ENCODE measurements around the gene RPS17.

Gene RPS17

GRCh38 chr15:82540055-82540983 is at the start of gene RPS17:
TSS of gene RPS17 (minus strand) at chr15:82540457. CDS start at chr15:82540428, 29 bp downstream.
- peak; percentile 95 for DNase-seq (ENCODE audit: low spot score)

- DNase-seq (ENCODE audit: low spot score) = no peak
Measured at GRCh38 chr15:82587805-82588204, 47.5 kb upstream of the RPS17 start.

GRCh38 chr15:82585072-82585471 is 44.8 kb upstream of the RPS17 start:
- no peak for DNase-seq (ENCODE audit: low spot score)

- DNase-seq (ENCODE audit: low spot score) = no peak
Measured at GRCh38 chr15:82580713-82581112, 40.5 kb upstream of the RPS17 start.

GRCh38 chr15:82575335-82575734 is 35.1 kb upstream of the RPS17 start:
- DNase-seq (ENCODE audit: low spot score) = no peak

- no peak for DNase-seq (ENCODE audit: low spot score)
Measured at GRCh38 chr15:82572986-82573385, 32.7 kb upstream of the RPS17 start.

GRCh38 chr15:82572311-82572710 is 32.1 kb upstream of the RPS17 start:
- no peak for DNase-seq (ENCODE audit: low spot score)

GRCh38 chr15:82571722-82572222 is 31.5 kb upstream of the RPS17 start:
- no peak for DNase-seq (ENCODE audit: low spot score)

GRCh38 chr15:82570721-82571508 is 30.7 kb upstream of the RPS17 start:
- DNase-seq (ENCODE audit: low spot score) = peak; percentile 24

- no peak for DNase-seq (ENCODE audit: low spot score)
Measured at GRCh38 chr15:82569834-82570233, 29.6 kb upstream of the RPS17 start.

GRCh38 chr15:82568986-82569385 is 28.7 kb upstream of the RPS17 start:
- no peak for DNase-seq (ENCODE audit: low spot score)

- no peak for DNase-seq (ENCODE audit: low spot score)
Measured at GRCh38 chr15:82567661-82568060, 27.4 kb upstream of the RPS17 start.

- DNase-seq (ENCODE audit: low spot score) = no peak
Measured at GRCh38 chr15:82566690-82567089, 26.4 kb upstream of the RPS17 start.

- DNase-seq (ENCODE audit: low spot score) = no peak
Measured at GRCh38 chr15:82558502-82558901, 18.2 kb upstream of the RPS17 start.

GRCh38 chr15:82556315-82557035 is 16.2 kb upstream of the RPS17 start:
- DNase-seq (ENCODE audit: low spot score) = no peak

GRCh38 chr15:82554849-82555248 is 14.6 kb upstream of the RPS17 start:
- DNase-seq (ENCODE audit: low spot score) = no peak

GRCh38 chr15:82554351-82554750 is 14.1 kb upstream of the RPS17 start:
- DNase-seq (ENCODE audit: low spot score) = no peak

GRCh38 chr15:82553846-82554245 is 13.6 kb upstream of the RPS17 start:
- DNase-seq (ENCODE audit: low spot score) = no peak

GRCh38 chr15:82552861-82553260 is 12.6 kb upstream of the RPS17 start:
- DNase-seq (ENCODE audit: low spot score) = no peak

- no peak for DNase-seq (ENCODE audit: low spot score)
Measured at GRCh38 chr15:82551646-82552247, 11.5 kb upstream of the RPS17 start.

GRCh38 chr15:82549199-82549665 is 9.0 kb upstream of the RPS17 start:
- no peak for DNase-seq (ENCODE audit: low spot score)

GRCh38 chr15:82548700-82549099 is 8.4 kb upstream of the RPS17 start:
- DNase-seq (ENCODE audit: low spot score) = no peak
